ENCODE results near the gene RERE.

DNA sequence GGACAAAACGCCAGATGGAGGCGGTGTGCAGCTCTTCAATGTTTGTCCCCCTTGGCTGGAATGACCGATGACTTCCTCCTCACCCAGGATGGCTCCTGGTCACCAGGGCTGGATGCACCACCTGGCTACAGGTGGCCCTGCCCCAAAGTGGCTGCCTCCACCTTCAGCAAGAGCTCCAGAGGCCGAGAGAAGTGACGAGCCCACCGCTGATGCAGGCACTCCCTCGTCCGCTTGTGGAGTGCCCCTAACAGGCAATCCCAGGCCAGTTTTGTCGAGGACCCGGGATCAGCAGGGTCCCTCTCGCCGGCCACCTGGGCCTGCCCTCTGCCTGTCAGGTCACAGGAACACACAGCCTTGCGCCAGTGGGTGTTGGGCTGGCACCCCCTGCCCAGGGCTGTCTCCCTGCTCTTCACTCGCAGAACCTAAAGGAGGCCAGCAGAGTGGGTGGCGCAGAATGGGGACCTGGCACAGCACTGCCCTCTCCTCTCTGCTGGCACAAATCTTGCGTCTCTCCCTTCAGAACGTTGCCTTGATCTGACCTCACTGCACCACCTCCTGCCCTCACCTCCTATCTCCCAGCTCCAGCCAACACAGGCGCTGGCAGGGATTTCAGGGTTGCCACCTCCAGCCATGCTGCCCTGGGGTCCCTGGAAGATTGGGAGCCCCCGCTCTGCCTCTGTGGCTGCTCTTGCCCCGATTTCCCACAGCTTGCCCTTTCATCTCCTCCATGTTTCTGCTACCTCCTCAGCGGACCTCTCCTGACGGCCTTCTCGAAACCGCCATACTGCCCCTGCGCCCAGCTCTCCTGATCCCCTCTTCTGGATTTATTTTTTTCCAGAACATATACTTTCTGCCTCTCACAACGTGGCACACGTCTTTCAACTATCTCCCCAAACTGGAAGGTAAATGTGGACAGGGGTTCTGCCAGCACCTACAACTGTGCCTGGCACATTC lies 460.9 kb downstream of the RERE start:
- TF ChIP-seq EZH2 (IDR thresholded peaks at IDR 0.05), result no peak
- no peak for TF ChIP-seq POLR2AphosphoS5 (IDR thresholded peaks at IDR 0.05; ENCODE audit: borderline replicate concordance, low read depth, low read length)

Measured in SK-N-MC (cell line).